ENCODE measurements around the gene ZCCHC14.

Gene ZCCHC14

DNA sequence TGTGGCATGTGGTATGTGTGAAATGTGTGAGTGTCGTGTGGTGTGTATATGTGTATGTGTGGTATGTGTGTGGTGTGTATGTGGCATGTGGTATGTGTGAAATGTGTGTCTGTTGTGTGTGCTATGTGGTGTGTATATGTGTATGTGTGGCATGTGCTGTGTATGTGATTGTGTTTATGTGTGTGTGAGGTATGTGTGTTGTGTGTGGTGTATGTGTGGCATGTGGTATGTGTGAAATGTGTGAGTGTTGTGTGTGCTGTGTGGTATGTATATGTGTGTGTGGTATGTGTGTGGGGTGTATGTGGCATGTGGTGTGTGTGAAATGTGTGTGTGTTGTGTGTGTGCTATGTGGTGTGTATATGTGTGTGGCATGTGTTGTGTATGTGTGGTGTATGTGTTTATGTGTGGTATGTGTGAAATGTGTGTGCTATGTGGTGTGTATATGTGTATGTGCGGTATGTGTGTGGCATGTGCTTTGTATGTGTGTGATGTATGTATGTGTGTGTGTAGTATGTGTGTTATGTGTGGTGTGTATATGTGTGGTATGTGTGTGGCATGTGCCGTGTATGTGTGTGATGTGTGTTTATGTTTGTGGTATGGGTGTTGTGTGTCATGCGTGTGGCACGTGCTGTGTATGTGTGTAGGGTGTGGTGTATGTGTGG is 9.6 kb upstream of the ZCCHC14 start:
- Histone ChIP-seq H3K4me3 (ENCODE audit: low read length) (no peak overlapping the region), H2AFZ (ENCODE audit: low read length) (no peak overlapping the region)
- DNase-seq, result no peak

GRCh38 chr16:87501117-87501516 is 8.3 kb upstream of the ZCCHC14 start:
- H3K4me1 ChIP-seq (ENCODE audit: low read length), result no peaks in the 10 kb centered on the region
- H2AFZ ChIP-seq (ENCODE audit: low read length), result no peak overlapping the region
- H3K4me2 ChIP-seq (ENCODE audit: low read depth, low read length), result no peak overlapping the region
- no peak for TF ChIP-seq EZH2phosphoT487 (IDR thresholded peaks at IDR 0.05; ENCODE audit: low read length)
- TF ChIP-seq CTCF (IDR thresholded peaks at IDR 0.05; ENCODE audit: low read length), result no peak
- no peak for TF ChIP-seq EZH2 (optimal IDR thresholded peaks at IDR 0.05; ENCODE audit: low read depth, low read length)
- H3K9me3 ChIP-seq (replicated peaks; ENCODE audit: insufficient read depth, low read length), result no peaks in the 10 kb centered on the region
- no peak overlapping the region for H3K27ac ChIP-seq (ENCODE audit: low read length)
- no peaks in the 10 kb centered on the region for H3K36me3 ChIP-seq (replicated peaks; ENCODE audit: insufficient read depth, low read length)
- H4K20me1 ChIP-seq (ENCODE audit: insufficient read depth, low read length), result no peaks in the 10 kb centered on the region
- H3K27me3 ChIP-seq (replicated peaks; ENCODE audit: insufficient read depth, low read length), result peaks cover 4% of the 10 kb centered on the region; the same call in 1 of the 2 replicates
- DNase-seq, result no peak
- H3K4me3 ChIP-seq (ENCODE audit: low read length), result no peak overlapping the region
- H3K79me2 ChIP-seq (ENCODE audit: low read length), result no peaks in the 10 kb centered on the region
- H3K9me2 ChIP-seq (replicated peaks; ENCODE audit: insufficient read depth, low read length), result no peaks in the 10 kb centered on the region
- no peak overlapping the region for H3K9ac ChIP-seq (ENCODE audit: low read length)
- no peaks in the 10 kb centered on the region for H3F3A ChIP-seq (ENCODE audit: insufficient read depth, low read length)

More for the DNA sequence above, 9.6 kb upstream of the ZCCHC14 start:
- Histone ChIP-seq H3F3A (ENCODE audit: insufficient read depth, low read length) (no peaks in the 10 kb centered on the region), H3K9ac (ENCODE audit: low read length) (no peak overlapping the region), H3K9me3 (replicated peaks; ENCODE audit: insufficient read depth, low read length) (no peaks in the 10 kb centered on the region), H3K79me2 (ENCODE audit: low read length) (no peaks in the 10 kb centered on the region), H3K27me3 (replicated peaks; ENCODE audit: insufficient read depth, low read length) (peaks cover 12% of the 10 kb centered on the region), H4K20me1 (ENCODE audit: insufficient read depth, low read length) (no peaks in the 10 kb centered on the region), H3K9me2 (replicated peaks; ENCODE audit: insufficient read depth, low read length) (no peaks in the 10 kb centered on the region), H3K27ac (ENCODE audit: low read length) (no peak overlapping the region), H3K4me1 (ENCODE audit: low read length) (no peaks in the 10 kb centered on the region), H3K4me2 (ENCODE audit: low read depth, low read length) (no peak overlapping the region), H3K36me3 (replicated peaks; ENCODE audit: insufficient read depth, low read length) (no peaks in the 10 kb centered on the region)
- TF ChIP-seq EZH2phosphoT487 (IDR thresholded peaks at IDR 0.05; ENCODE audit: low read length) (no peak), CTCF (IDR thresholded peaks at IDR 0.05; ENCODE audit: low read length) (no peak), EZH2 (optimal IDR thresholded peaks at IDR 0.05; ENCODE audit: low read depth, low read length) (no peak)

GRCh38 chr16:87499189-87499486 is 6.3 kb upstream of the ZCCHC14 start:
- Histone ChIP-seq H3K4me3 (ENCODE audit: low read length) (no peak overlapping the region), H3K79me2 (ENCODE audit: low read length) (no peaks in the 10 kb centered on the region), H3K9me2 (replicated peaks; ENCODE audit: insufficient read depth, low read length) (no peaks in the 10 kb centered on the region), H3K4me2 (ENCODE audit: low read depth, low read length) (no peak overlapping the region), H3K4me1 (ENCODE audit: low read length) (no peaks in the 10 kb centered on the region), H4K20me1 (ENCODE audit: insufficient read depth, low read length) (no peaks in the 10 kb centered on the region), H3K27ac (ENCODE audit: low read length) (no peak overlapping the region), H3K9me3 (replicated peaks; ENCODE audit: insufficient read depth, low read length) (no peaks in the 10 kb centered on the region), H3F3A (ENCODE audit: insufficient read depth, low read length) (no peaks in the 10 kb centered on the region), H3K36me3 (replicated peaks; ENCODE audit: insufficient read depth, low read length) (no peaks in the 10 kb centered on the region), H3K27me3 (replicated peaks; ENCODE audit: insufficient read depth, low read length) (no peaks in the 10 kb centered on the region; the same call in 1 of the 2 replicates), H3K9ac (ENCODE audit: low read length) (no peak overlapping the region), H2AFZ (ENCODE audit: low read length) (no peak overlapping the region)
- no peak for DNase-seq
- TF ChIP-seq EZH2phosphoT487 (IDR thresholded peaks at IDR 0.05; ENCODE audit: low read length), result no peak
- no peak for TF ChIP-seq CTCF (IDR thresholded peaks at IDR 0.05; ENCODE audit: low read length)
- TF ChIP-seq EZH2 (optimal IDR thresholded peaks at IDR 0.05; ENCODE audit: low read depth, low read length), result no peak
